Measurements from ENCODE around the gene PTCD2. TPM values are rescaled to one million over a fixed set of nuclear protein-coding genes. Genes with fewer than 3 reads are reported as not detected.

The PTCD2 gene
- total and polyA plus RNA-seq, 2 donors (not counting 3 experiments of a cell fraction or from before 2014, with no cell fraction given): 4.3 to 6.7 TPM

- intact Hi-C loops (cut with micrococcal nuclease): no loop called here
- POLR2A ChIA-PET: no interaction called here
- H3K27ac ChIP-seq (ENCODE audit: insufficient read depth, low read depth, low read length): no peak overlapping the region
Measured at GRCh38 chr5:72376381-72376780, 56.2 kb downstream of the PTCD2 start.

More at GRCh38 chr5:72376381-72376780, 56.2 kb downstream of the PTCD2 start:
- no peak overlapping the region for H2AFZ ChIP-seq (ENCODE audit: low read depth, low read length)
- H4K20me1 ChIP-seq (replicated peaks; ENCODE audit: control insufficient read depth, extremely low read depth, insufficient read depth, low read length): no peaks in the 10 kb centered on the region
- dilution Hi-C loops (cut with MboI; ENCODE audit: extremely low pct_ligation_motif_present, low sequenced_read_pairs): no loop called here
- H3K9me3 ChIP-seq (replicated peaks; ENCODE audit: control insufficient read depth, insufficient read depth, low read length): no peaks in the 10 kb centered on the region
- no peaks in the 10 kb centered on the region for H3K27me3 ChIP-seq (ENCODE audit: control insufficient read depth in 2 of 2, insufficient read depth in 2 of 2, low read length in 2 of 2)
- FAIRE-seq (no peak), DNase-seq (ENCODE audit: low read depth, low spot score) (no peak)
- no peak overlapping the region for H3K4me2 ChIP-seq (ENCODE audit: insufficient read depth, low read length)
- no peak overlapping the region for H3K4me3 ChIP-seq (replicated peaks in 1 of 3; ENCODE audit: insufficient read depth in 1 of 3, low read depth in 1 of 3, low read length in 3 of 3)
- peaks cover 15% of the 10 kb centered on the region for H3K4me1 ChIP-seq (ENCODE audit: control insufficient read depth, extremely low read depth, insufficient read depth, low read length)
- no peaks in the 10 kb centered on the region for H3K79me2 ChIP-seq (ENCODE audit: control insufficient read depth, insufficient read depth, low read length)
- BruUV-seq (replicated peaks): no TSS peak
- H3K36me3 ChIP-seq (ENCODE audit: control insufficient read depth in 2 of 2, extremely low read depth in 1 of 2, insufficient read depth in 2 of 2, low read length in 2 of 2): no peaks in the 10 kb centered on the region
- TF ChIP-seq POLR2A (IDR thresholded peaks at IDR 0.05; ENCODE audit: low read depth, low read length): no peak
- no peak for TF ChIP-seq JUN (IDR thresholded peaks at IDR 0.05; ENCODE audit: borderline replicate concordance, insufficient read depth, insufficient read length, low read depth)
- no peak for TF ChIP-seq POLR2AphosphoS5 (IDR thresholded peaks at IDR 0.05; ENCODE audit: insufficient read depth, low read depth, low read length)
- TF ChIP-seq FOS (IDR thresholded peaks at IDR 0.05; ENCODE audit: borderline replicate concordance, insufficient read depth, low read length): no peak
- no peak for TF ChIP-seq MYC (IDR thresholded peaks at IDR 0.05; ENCODE audit: low read depth, low read length)
- TF ChIP-seq EZH2 (IDR thresholded peaks at IDR 0.05; ENCODE audit: borderline replicate concordance, low read depth, low read length, severe bottlenecking): no peak
- no peak for TF ChIP-seq MAX (IDR thresholded peaks at IDR 0.05; ENCODE audit: insufficient read depth, insufficient read length)
- TF ChIP-seq CTCF (IDR thresholded peaks at IDR 0.05; ENCODE audit: extremely low read depth in 1 of 2, insufficient read depth in 1 of 2, low read depth in 1 of 2, low read length in 2 of 2): no peak
- no peak for TF ChIP-seq GATA2 (IDR thresholded peaks at IDR 0.05; ENCODE audit: insufficient read depth, insufficient read length, low read depth, low read length)
- CTCF ChIA-PET: no interaction called here
- H3K9me1 ChIP-seq (replicated peaks; ENCODE audit: control insufficient read depth, extremely low read depth, insufficient read depth, low read length): no peaks in the 10 kb centered on the region
- H3K9ac ChIP-seq (replicated peaks; ENCODE audit: extremely low read depth, insufficient read depth, low read length): no peak overlapping the region
